HG03558 (cell line): ENCODE data around the gene RPTOR.
"Not testable (repeated sequence)": the region's sequence is repeated elsewhere in the genome, so short reads cannot be mapped to it uniquely, and the experiment has no call there.

ENCODE experiments used
- ATAC-seq: cut with Tn5 transposase; IDR thresholded peaks from one replicate; pipeline ENCODE4 v1.9.1; 2021; ENCODE audit warnings: moderate number of reproducible peaks; ENCODE audit not compliant: unreplicated experiment; ENCODE audit errors: extremely low read depth

RPTOR gene

GRCh38 chr17:80731323-80731722 lies 186.7 kb downstream of the RPTOR start:
- ATAC-seq: no peak

- ATAC-seq: no peak
Observed at GRCh38 chr17:80732268-80732667, 187.6 kb downstream of the RPTOR start.

GRCh38 chr17:80737106-80738019 lies 192.7 kb downstream of the RPTOR start:
- no peak for ATAC-seq

- no peak for ATAC-seq
Observed at GRCh38 chr17:80738020-80738808, 193.6 kb downstream of the RPTOR start.

- no peak for ATAC-seq
Observed at GRCh38 chr17:80738987-80739730, 194.5 kb downstream of the RPTOR start.

- ATAC-seq: no peak
Observed at GRCh38 chr17:80740141-80740540, 195.5 kb downstream of the RPTOR start.

- ATAC-seq: no peak
Observed at GRCh38 chr17:80742091-80742490, 197.5 kb downstream of the RPTOR start.

- ATAC-seq: no peak
Observed at GRCh38 chr17:80742581-80743180, 198.0 kb downstream of the RPTOR start.

- ATAC-seq: no peak
Observed at GRCh38 chr17:80743181-80743771, 198.6 kb downstream of the RPTOR start.

- not testable (repeated sequence) for ATAC-seq
Observed at GRCh38 chr17:80743973-80744372, 199.3 kb downstream of the RPTOR start.

- ATAC-seq: not testable (repeated sequence)
Observed at GRCh38 chr17:80744725-80745124, 200.1 kb downstream of the RPTOR start.

GRCh38 chr17:80745183-80745582 lies 200.5 kb downstream of the RPTOR start:
- no peak for ATAC-seq

GRCh38 chr17:80746262-80746935 lies 201.8 kb downstream of the RPTOR start:
- no peak for ATAC-seq

- no peak for ATAC-seq
Observed at GRCh38 chr17:80747469-80747868, 202.8 kb downstream of the RPTOR start.

GRCh38 chr17:80749611-80750010 lies 205.0 kb downstream of the RPTOR start:
- no peak for ATAC-seq

- no peak for ATAC-seq
Observed at GRCh38 chr17:80750263-80750662, 205.6 kb downstream of the RPTOR start.

GRCh38 chr17:80751070-80751945 lies 206.7 kb downstream of the RPTOR start:
- ATAC-seq: no peak

- no peak for ATAC-seq
Observed at GRCh38 chr17:80751946-80752581, 207.4 kb downstream of the RPTOR start.
